IMR-90 (cell line): ENCODE data around the gene ARHGEF7. TPM values are rescaled to one million over a fixed set of nuclear protein-coding genes. Genes with fewer than 3 reads are reported as not detected.
A peak's percentile ranks its signal among the peaks of the same experiment; 100 is the strongest.

ENCODE experiments used
- ATAC-seq: fragments of 200-7000 bp; cut with Tn5 transposase; 2 replicates; pipeline ENCODE4 v1.9.1; 2020; ENCODE audit warnings: low read depth, mild to moderate bottlenecking, moderate library complexity
- BruUV-seq: library from RNA; stranded (reverse); fragments of 400-500 nt; replicated peaks from 2 replicates; lab custom pipeline; 2021; lab: Mats Ljungman, UMichigan
- CTCF ChIA-PET: fragments of 300-600 bp; formaldehyde crosslinking; extraction: SDS; loops from one replicate; lab custom pipeline; 2021; ENCODE audit warnings: antibody characterized with exemption; lab: Yijun Ruan, JAX
- POLR2A ChIA-PET: fragments of 300-600 bp; sonication (Branson Sonifier 250); formaldehyde crosslinking; loops from one replicate; lab custom pipeline; 2022; ENCODE audit warnings: antibody characterized with exemption; ENCODE audit not compliant: unreplicated experiment; lab: Charles Lee
- DNase-seq: peaks from one replicate; pipeline ENCODE4 v3.0.0; 2013
- H2AFZ ChIP-seq: replicated peaks from 2 replicates; pipeline ENCODE3; 2013; ENCODE audit warnings: low read length, mild to moderate bottlenecking; ENCODE audit not compliant: poor library complexity
- H2AK5ac ChIP-seq: 2 replicates; pipeline ENCODE4 v1.6.1; 2013; ENCODE audit warnings: low read depth, low read length, inconsistent platforms
- H2AK9ac ChIP-seq: replicated peaks from 2 replicates; pipeline ENCODE3; 2013; ENCODE audit warnings: mild to moderate bottlenecking, low read depth, low read length, moderate library complexity; ENCODE audit not compliant: poor library complexity
- H2BK120ac ChIP-seq: 2 replicates; pipeline ENCODE4 v1.6.1; 2013; ENCODE audit warnings: low read depth, low read length, inconsistent platforms
- H2BK15ac ChIP-seq: 3 replicates; pipeline ENCODE4 v1.6.1; 2013; ENCODE audit warnings: low read depth, low read length, inconsistent platforms
- H2BK20ac ChIP-seq: 2 replicates; pipeline ENCODE4 v1.6.1; 2013; ENCODE audit warnings: low read depth, mild to moderate bottlenecking, inconsistent platforms, low read length, moderate library complexity
- H2BK5ac ChIP-seq: 2 replicates; pipeline ENCODE4 v1.6.1; 2013; ENCODE audit warnings: mild to moderate bottlenecking, low read depth, low read length, inconsistent platforms; ENCODE audit not compliant: poor library complexity, severe bottlenecking
- H3K14ac ChIP-seq: replicated peaks from 2 replicates; pipeline ENCODE4 v1.6.1; 2013; ENCODE audit warnings: low read depth, low read length, inconsistent platforms
- H3K18ac ChIP-seq: 2 replicates; pipeline ENCODE4 v1.6.1; 2013; ENCODE audit warnings: low read depth, low read length, control low read depth
- H3K23ac ChIP-seq: 2 replicates; pipeline ENCODE4 v1.6.1; 2013; ENCODE audit warnings: low read depth, low read length, inconsistent platforms
- H3K27ac ChIP-seq: 2 replicates; pipeline ENCODE4 v1.5.1; 2013; ENCODE audit warnings: mild to moderate bottlenecking, control low read depth, low read length; ENCODE audit not compliant: insufficient read depth
- H3K27me3 ChIP-seq: 2 replicates; pipeline ENCODE4 v1.6.1; 2013; ENCODE audit warnings: low read length; ENCODE audit not compliant: control insufficient read depth, insufficient read depth
- H3K36me3 ChIP-seq: 2 replicates; pipeline ENCODE4 v1.6.1; 2013; ENCODE audit warnings: low read length, mixed read lengths; ENCODE audit not compliant: control insufficient read depth, insufficient read depth
- H3K4ac ChIP-seq: 2 replicates; pipeline ENCODE4 v1.6.1; 2013; ENCODE audit warnings: low read depth, low read length, inconsistent platforms
- H3K4me1 ChIP-seq: 2 replicates; pipeline ENCODE4 v1.6.1; 2013; ENCODE audit warnings: low read length, mixed read lengths; ENCODE audit not compliant: control insufficient read depth, insufficient read depth
- H3K4me2 ChIP-seq: 2 replicates; pipeline ENCODE4 v1.6.1; 2013; ENCODE audit warnings: low read depth, mild to moderate bottlenecking, control low read depth, low read length, moderate library complexity
- H3K4me3 ChIP-seq: 2 replicates; pipeline ENCODE4 v1.5.1; 2013; ENCODE audit warnings: low read depth, mild to moderate bottlenecking, control low read depth, low read length, moderate library complexity; ENCODE audit not compliant: insufficient read depth
- H3K56ac ChIP-seq: 2 replicates; pipeline ENCODE4 v1.6.1; 2013; ENCODE audit warnings: low read length, inconsistent platforms; ENCODE audit not compliant: insufficient read depth; ENCODE audit errors: extremely low read depth
- H3K79me1 ChIP-seq, 2 experiments: 2 replicates each; pipeline ENCODE4 v1.6.1; 2013; ENCODE audit warnings: low read length in 2 of 2, inconsistent platforms in 1 of 2, low read depth in 1 of 2
- H3K9ac ChIP-seq: 2 replicates; pipeline ENCODE4 v1.6.1; 2013; ENCODE audit warnings: low read depth, low read length, control low read depth
- H3K9me1 ChIP-seq: 2 replicates; pipeline ENCODE4 v1.6.1; 2013; ENCODE audit warnings: low read length, inconsistent platforms; ENCODE audit not compliant: insufficient read depth
- H3K9me3 ChIP-seq: 2 replicates; pipeline ENCODE4 v1.6.1; 2013; ENCODE audit warnings: low read length; ENCODE audit not compliant: control insufficient read depth, insufficient read depth
- H4K20me1 ChIP-seq: 2 replicates; pipeline ENCODE4 v1.6.1; 2013; ENCODE audit warnings: low read length, inconsistent platforms; ENCODE audit not compliant: insufficient read depth
- H4K5ac ChIP-seq: 2 replicates; pipeline ENCODE4 v1.6.1; 2013; ENCODE audit warnings: mild to moderate bottlenecking, low read depth, low read length, control low read depth
- H4K8ac ChIP-seq, 2 experiments: 2 replicates each; pipeline ENCODE4 v1.6.1; 2013; ENCODE audit warnings: low read depth in 2 of 2, low read length in 2 of 2, control low read depth in 1 of 2, inconsistent platforms in 1 of 2
- H4K91ac ChIP-seq: 2 replicates; pipeline ENCODE4 v1.6.1; 2013; ENCODE audit warnings: low read depth, low read length, inconsistent platforms; ENCODE audit not compliant: insufficient read depth
- WGBS, 2 experiments: methylation state at CpG; one replicate each; pipeline versions ENCODE4 v1.1.5 to v1.1.7; 2013; ENCODE audit warnings: missing lambda C conversion rate in 2 of 2; ENCODE audit not compliant: insufficient read length in 1 of 2; ENCODE audit errors: extremely low coverage in 2 of 2; 5-methylcytosine and 5-hydroxymethylcytosine counted together
- dilution Hi-C: fragments of 300-500 bp; cut with HindIII; formaldehyde crosslinking; loops from one replicate; pipeline ENCODE4 v1.14.3; 2018; ENCODE audit warnings: low sequenced_read_pairs; ENCODE audit not compliant: unreplicated experiment
- in situ Hi-C: fragments of 300-500 bp; cut with MboI; formaldehyde crosslinking; loops from 3 replicates; pipeline ENCODE4 v1.14.3; 2019; ENCODE audit warnings: low sequenced_read_pairs, inconsistent platforms, mixed read lengths
- intact Hi-C: fragments of 100-400 bp; cut with micrococcal nuclease; formaldehyde crosslinking; loops from 2 replicates; pipeline ENCODE4 v1.10.0; 2022
- polyA plus RNA-seq, 3 experiments: library from polyadenylated mRNA; depleted of rRNA; stranded (reverse); fragments of >200 nt; gene quantifications; 2 replicates each; pipeline ENCODE4 v1.2.3, GENCODE V29; 2012; ENCODE audit warnings: low replicate concordance in 1 of 3
- total RNA-seq: library from RNA; depleted of rRNA; stranded (reverse); fragments of >200 nt; gene quantifications from 2 replicates; pipeline ENCODE4 v1.2.3, GENCODE V29; 2012
- TF ChIP-seq, protein P1 (sequence below): conservative IDR thresholded peaks from 2 replicates; pipeline ENCODE4 v1.5.1; 2012; ENCODE audit warnings: mild to moderate bottlenecking, low read depth, low read length, improper control_type of control experiment
- TF ChIP-seq, protein P2 (sequence below): fragments of 150-350 bp; IDR thresholded peaks from 2 replicates; pipeline ENCODE4 v1.6.1; 2016; ENCODE audit warnings: low read depth, mild to moderate bottlenecking, low read length, moderate library complexity, borderline replicate concordance

Gene ARHGEF7
- total and polyA plus RNA-seq, 2 of the 4 experiments (the other 2 are of a cell fraction) = 32.9 to 59.0 TPM

DNA sequence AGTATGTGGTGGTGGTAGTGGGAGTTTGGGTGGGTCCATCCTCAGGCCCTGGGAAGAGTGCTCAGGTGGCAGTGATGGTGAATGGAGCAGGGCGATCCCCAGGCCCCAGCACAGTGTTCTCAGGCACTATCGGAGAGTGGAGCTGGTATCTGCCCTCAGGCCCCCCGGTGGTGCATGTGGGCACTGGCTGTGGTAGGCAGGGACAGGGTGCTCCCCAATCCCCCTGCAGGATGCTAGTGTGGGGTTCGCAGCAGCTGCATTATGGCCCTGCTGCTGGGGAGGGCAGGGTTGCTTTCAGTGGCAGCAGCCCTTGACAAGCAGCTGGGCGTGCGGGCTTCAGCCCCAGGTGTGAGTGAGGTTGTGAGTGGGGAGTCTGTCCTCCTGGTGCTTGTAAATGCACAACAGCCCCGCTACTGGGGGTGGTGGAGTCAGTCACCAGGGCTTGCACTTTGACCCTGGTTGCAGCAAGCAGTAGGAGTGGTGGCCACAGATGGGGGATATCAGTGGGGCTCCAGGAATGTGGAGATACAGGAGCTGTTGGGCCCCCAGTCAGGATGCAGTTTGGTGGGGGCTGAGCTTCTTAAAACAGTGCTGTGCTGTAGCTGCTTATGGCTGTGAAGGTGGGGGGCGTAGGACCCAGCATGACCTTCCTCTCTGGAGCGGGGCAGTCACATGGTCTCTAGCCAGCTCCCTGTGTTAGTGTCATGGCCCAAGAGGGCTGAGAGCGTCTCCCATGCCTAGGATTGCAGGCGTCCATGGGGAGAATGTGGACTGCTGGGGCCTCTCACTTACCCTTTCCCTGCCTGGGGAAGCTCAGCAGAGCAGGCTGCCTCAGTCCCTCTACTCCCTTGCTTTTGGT lies 38.7 kb upstream of the ARHGEF7 start:
- Histone ChIP-seq H3K23ac (no peak overlapping the region), H3K4me1 (no peaks in the 10 kb centered on the region), H3K4ac (no peak overlapping the region), H2AK5ac (no peak overlapping the region), H4K8ac (no peak overlapping the region), H4K91ac (no peak overlapping the region), H3K27ac (no peak overlapping the region), H3K4me3 (no peak overlapping the region), H4K5ac (no peak overlapping the region), H3K9me1 (no peaks in the 10 kb centered on the region), H3K36me3 (no peaks in the 10 kb centered on the region), H2BK20ac (no peak overlapping the region), H2BK120ac (no peak overlapping the region), H3K27me3 (peaks cover 9% of the 10 kb centered on the region; the same call in 1 of the 2 replicates), H3K14ac (no peak overlapping the region), H3K79me1 (no peaks in the 10 kb centered on the region), H3K56ac (no peak overlapping the region), H4K20me1 (no peaks in the 10 kb centered on the region), H3K18ac (no peak overlapping the region), H3K9ac (no peak overlapping the region), H2AFZ (no peak overlapping the region), H3K9me3 (peaks cover 6% of the 10 kb centered on the region), H2BK15ac (no peak overlapping the region), H2AK9ac (no peak overlapping the region), H3K4me2 (no peak overlapping the region), H2BK5ac (no peak overlapping the region)
- in situ Hi-C loops (no loop called here), intact Hi-C loops (no loop called here), dilution Hi-C loops (no loop called here)
- TF ChIP-seq, protein P1, sequence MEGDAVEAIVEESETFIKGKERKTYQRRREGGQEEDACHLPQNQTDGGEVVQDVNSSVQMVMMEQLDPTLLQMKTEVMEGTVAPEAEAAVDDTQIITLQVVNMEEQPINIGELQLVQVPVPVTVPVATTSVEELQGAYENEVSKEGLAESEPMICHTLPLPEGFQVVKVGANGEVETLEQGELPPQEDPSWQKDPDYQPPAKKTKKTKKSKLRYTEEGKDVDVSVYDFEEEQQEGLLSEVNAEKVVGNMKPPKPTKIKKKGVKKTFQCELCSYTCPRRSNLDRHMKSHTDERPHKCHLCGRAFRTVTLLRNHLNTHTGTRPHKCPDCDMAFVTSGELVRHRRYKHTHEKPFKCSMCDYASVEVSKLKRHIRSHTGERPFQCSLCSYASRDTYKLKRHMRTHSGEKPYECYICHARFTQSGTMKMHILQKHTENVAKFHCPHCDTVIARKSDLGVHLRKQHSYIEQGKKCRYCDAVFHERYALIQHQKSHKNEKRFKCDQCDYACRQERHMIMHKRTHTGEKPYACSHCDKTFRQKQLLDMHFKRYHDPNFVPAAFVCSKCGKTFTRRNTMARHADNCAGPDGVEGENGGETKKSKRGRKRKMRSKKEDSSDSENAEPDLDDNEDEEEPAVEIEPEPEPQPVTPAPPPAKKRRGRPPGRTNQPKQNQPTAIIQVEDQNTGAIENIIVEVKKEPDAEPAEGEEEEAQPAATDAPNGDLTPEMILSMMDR = 0 out of 2 replicates have a peak, but pooled peaks have one; percentile 7
- TF ChIP-seq, protein P2, sequence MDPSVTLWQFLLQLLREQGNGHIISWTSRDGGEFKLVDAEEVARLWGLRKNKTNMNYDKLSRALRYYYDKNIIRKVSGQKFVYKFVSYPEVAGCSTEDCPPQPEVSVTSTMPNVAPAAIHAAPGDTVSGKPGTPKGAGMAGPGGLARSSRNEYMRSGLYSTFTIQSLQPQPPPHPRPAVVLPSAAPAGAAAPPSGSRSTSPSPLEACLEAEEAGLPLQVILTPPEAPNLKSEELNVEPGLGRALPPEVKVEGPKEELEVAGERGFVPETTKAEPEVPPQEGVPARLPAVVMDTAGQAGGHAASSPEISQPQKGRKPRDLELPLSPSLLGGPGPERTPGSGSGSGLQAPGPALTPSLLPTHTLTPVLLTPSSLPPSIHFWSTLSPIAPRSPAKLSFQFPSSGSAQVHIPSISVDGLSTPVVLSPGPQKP = no peak
- ATAC-seq = no peak
- DNase-seq = no peak
- ChIA-PET POLR2A (no interaction called here), CTCF (interaction anchor here (1.0 kb wide), 1 partner anchor 8 kb away, joined by 6 read pairs; no protein-coding TSS in a partner anchor)
- 100% methylated on average over 1 of the region's 11 CpGs; no CpG with 5 or more reads in 1 of the 2 experiments for WGBS, 2 experiments
- BruUV-seq = no TSS peak
